ENCODE data around the gene SFT2D3. TPM values are rescaled to one million over a fixed set of nuclear protein-coding genes. Genes with fewer than 3 reads are reported as not detected.

SFT2D3 gene, protein sequence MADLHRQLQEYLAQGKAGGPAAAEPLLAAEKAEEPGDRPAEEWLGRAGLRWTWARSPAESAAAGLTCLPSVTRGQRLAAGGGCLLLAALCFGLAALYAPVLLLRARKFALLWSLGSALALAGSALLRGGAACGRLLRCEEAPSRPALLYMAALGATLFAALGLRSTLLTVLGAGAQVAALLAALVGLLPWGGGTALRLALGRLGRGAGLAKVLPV
- 7.4 TPM for total RNA-seq
- long read RNA-seq, transcript SFT2D3-201 (1 exons, 3,735 nt) = major isoform, 37 of 37 reads
- long read RNA-seq, partial matches to known transcripts = 0 of 37 reads
- long read RNA-seq, other reads (novel, unspliced or antisense) = 0 of 37 reads

DNA sequence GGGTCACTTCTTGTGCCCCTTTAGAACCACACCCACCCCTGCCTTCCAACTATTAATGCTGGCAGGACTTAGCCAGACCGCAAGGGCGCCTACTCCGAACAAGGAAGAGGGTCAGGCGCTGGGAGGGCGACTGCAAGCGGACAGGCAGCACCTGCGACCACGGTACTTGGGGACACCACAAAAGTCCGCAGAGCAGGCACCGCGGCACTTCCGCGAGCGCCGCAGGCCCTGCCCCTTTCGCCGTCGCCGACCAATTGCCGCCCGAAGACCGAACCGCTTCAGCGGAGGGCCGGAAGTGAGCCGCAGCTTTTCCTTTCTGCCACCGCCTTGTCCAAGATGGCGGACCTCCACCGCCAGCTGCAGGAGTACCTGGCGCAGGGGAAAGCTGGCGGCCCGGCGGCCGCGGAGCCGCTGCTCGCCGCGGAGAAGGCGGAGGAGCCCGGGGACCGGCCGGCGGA lies at the start of gene SFT2D3:
Gene SFT2D3, plus strand, starts transcription at position 305 of the 458 bp plus-strand sequence. Its CDS starts 32 bp downstream, at position 337.
- H3K27ac ChIP-seq = peak within 1 kb of the TSS; percentile 98
- peak; percentile 92 to 95 for ATAC-seq
- peaks cover 11% of the 10 kb centered on the region for H3K36me3 ChIP-seq
- DNase-seq = peak; percentile 96
- no peaks in the 10 kb centered on the region for H3K27me3 ChIP-seq (ENCODE audit: low read depth)
- intact Hi-C loops (cut with DNase I) = no loop called here
- H3K4me3 ChIP-seq = peak within 1 kb of the TSS; percentile 70
- TF ChIP-seq, protein P1, sequence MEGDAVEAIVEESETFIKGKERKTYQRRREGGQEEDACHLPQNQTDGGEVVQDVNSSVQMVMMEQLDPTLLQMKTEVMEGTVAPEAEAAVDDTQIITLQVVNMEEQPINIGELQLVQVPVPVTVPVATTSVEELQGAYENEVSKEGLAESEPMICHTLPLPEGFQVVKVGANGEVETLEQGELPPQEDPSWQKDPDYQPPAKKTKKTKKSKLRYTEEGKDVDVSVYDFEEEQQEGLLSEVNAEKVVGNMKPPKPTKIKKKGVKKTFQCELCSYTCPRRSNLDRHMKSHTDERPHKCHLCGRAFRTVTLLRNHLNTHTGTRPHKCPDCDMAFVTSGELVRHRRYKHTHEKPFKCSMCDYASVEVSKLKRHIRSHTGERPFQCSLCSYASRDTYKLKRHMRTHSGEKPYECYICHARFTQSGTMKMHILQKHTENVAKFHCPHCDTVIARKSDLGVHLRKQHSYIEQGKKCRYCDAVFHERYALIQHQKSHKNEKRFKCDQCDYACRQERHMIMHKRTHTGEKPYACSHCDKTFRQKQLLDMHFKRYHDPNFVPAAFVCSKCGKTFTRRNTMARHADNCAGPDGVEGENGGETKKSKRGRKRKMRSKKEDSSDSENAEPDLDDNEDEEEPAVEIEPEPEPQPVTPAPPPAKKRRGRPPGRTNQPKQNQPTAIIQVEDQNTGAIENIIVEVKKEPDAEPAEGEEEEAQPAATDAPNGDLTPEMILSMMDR (IDR thresholded peaks at IDR 0.05) = peak; percentile 7
- peaks cover 47% of the 10 kb centered on the region for H3K4me1 ChIP-seq
- no peaks in the 10 kb centered on the region for H3K9me3 ChIP-seq

DNA sequence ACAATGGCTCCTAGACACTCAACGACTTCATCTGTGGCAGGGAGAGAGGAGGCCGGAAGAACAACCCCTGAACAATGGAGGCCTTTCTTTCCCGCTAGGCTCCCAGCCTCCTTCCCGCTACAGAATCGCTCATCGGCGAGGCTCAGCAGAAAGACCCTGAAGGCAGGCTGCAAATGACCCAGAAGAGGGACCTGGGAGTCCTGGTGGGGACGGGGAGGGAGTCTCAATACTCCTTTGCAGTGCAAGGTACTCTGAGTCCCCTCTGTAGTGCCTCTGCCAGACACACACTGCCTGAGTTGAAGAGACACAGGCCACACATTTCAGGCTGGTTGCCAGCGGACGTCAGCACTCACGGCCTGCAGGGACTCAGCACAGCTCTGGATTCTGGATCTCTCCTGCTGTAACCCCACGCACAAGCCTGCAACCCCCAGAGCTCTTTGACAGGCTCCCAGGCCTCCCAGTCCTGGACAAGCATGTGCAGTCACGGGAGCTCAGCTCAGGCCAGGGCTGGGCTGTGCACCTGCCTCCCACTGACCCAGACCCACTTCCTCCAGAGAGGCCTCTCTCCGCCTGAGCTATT lies 49.2 kb upstream of the SFT2D3 start:
- TF ChIP-seq, protein P1 (IDR thresholded peaks at IDR 0.05) = no peak
- Histone ChIP-seq H3K4me1 (peaks cover 69% of the 10 kb centered on the region), H3K9me3 (no peaks in the 10 kb centered on the region), H3K36me3 (peaks cover 37% of the 10 kb centered on the region), H3K27ac (no peak overlapping the region), H3K4me3 (no peak overlapping the region), H3K27me3 (ENCODE audit: low read depth) (no peaks in the 10 kb centered on the region)
- ATAC-seq = no peak
- DNase-seq = peak; percentile 49
- intact Hi-C loops (cut with DNase I) = no loop called here

DNA sequence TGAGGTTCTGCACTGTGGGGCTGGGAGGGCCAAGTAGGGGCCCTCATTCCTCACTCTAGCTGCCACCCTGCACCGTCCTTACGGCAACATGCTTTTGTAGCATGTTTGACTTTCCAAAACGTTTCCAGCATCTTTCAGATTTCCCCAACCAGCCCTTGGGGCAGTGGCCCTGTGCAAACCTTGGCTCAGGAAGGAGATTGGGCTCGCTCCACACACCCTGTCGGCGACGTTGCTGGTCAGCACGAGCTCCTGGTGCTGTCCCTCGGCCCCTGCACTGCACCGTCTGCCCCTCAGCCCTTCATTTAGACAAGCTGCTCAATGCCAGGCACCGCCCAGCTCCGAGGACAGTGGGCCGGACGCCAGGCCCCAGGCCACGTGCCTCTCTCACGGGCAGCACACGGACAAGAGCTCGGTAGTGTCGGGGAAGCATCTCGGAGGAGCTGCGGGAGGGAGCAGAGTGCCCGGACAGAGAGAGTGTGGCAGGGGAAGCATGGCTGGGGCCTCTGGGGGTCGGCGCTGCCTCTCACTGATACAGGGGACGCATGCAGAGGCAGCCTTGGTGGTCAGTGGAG lies 48.4 kb upstream of the SFT2D3 start:
- DNase-seq (peak; percentile 29), ATAC-seq (no peak)
- intact Hi-C loops (cut with DNase I) = no loop called here
- H3K4me1 ChIP-seq = peaks cover 69% of the 10 kb centered on the region
- no peaks in the 10 kb centered on the region for H3K9me3 ChIP-seq
- H3K27ac ChIP-seq = peak overlapping the region; percentile 50
- TF ChIP-seq, protein P1 (IDR thresholded peaks at IDR 0.05) = no peak
- H3K36me3 ChIP-seq = peaks cover 45% of the 10 kb centered on the region
- no peaks in the 10 kb centered on the region for H3K27me3 ChIP-seq (ENCODE audit: low read depth)
- no peak overlapping the region for H3K4me3 ChIP-seq

DNA sequence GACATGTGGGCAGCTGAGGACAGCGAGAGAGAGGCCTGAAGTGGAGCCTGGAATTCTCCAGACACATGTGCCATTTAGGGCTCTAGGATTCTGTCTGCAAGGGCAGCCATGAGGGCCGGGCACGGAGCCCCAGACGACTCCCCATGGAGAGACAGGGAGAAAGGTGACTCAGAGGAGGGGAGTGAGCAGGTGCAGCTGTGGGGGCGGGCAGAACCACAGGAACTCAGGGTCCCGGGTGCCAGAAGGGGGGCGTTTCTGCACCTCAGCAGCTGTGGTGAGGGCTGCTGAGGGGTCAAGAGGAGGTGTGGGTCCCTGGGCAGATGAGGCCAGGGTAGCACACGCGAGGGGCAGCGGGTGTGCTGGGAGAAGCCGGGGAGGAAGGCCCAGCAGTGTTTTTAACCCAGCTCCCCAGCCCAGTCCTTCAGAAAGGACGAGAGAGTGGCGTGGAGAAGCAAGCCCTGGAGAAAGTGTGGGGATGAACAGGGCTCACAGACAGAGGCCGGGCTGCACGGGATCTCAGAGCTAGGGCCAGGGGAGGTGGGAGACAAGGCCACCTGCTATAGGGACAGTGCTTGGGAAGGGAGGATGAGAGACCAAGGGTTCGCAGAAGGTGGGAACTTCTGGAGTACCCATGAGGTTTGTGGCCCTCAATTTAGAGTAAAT lies 47.7 kb upstream of the SFT2D3 start:
- H3K9me3 ChIP-seq = no peaks in the 10 kb centered on the region
- H3K4me3 ChIP-seq = no peak overlapping the region
- peaks cover 46% of the 10 kb centered on the region for H3K36me3 ChIP-seq
- ATAC-seq (no peak), DNase-seq (peak; percentile 34)
- TF ChIP-seq, protein P1 (IDR thresholded peaks at IDR 0.05) = no peak
- intact Hi-C loops (cut with DNase I) = no loop called here
- H3K27me3 ChIP-seq (ENCODE audit: low read depth) = no peaks in the 10 kb centered on the region
- peaks cover 71% of the 10 kb centered on the region for H3K4me1 ChIP-seq
- H3K27ac ChIP-seq = peak overlapping the region; percentile 50

DNA sequence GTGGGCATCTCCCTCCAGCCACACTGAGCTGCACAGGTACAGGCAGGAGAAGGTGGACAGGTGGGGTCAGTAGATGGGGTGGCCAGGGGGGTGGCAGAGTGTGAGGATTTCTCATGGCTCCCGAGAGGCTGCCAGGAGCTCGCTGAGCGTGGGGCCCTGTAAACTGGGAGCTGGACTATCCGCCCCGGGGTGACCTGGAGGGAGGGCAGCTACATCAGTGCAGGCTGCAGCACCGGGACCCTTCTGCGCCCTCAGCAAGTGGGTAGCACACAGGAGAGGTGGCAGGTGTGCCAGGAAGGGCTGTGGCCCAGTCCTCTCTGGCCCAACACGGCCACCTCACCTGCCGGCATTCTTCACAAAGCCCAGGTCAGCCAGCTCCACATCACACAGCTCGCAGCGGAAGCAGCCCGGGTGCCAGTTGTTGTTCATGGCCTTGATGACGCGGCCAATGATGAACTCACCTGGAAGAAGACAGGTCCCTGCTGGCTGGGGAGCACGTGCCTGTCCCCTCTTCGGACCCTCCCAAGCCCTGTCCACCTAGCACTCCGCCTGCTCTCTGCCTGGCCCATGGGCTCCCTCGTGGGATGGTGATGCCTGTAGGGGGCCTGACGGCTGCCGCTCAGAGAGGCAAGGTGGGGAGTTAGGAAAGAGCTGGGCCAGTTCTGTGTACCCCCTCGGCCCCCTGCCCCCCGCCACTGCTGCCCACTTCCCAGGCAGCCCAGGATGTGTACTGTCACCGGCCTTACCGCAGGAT lies 47.0 kb upstream of the SFT2D3 start:
- Histone ChIP-seq H3K27ac (no peak overlapping the region), H3K4me1 (peaks cover 75% of the 10 kb centered on the region), H3K27me3 (ENCODE audit: low read depth) (no peaks in the 10 kb centered on the region), H3K9me3 (no peaks in the 10 kb centered on the region), H3K4me3 (no peak overlapping the region), H3K36me3 (peaks cover 46% of the 10 kb centered on the region)
- DNase-seq (peak; percentile 38), ATAC-seq (no peak)
- TF ChIP-seq, protein P1 (IDR thresholded peaks at IDR 0.05) = no peak
- intact Hi-C loops (cut with DNase I) = no loop called here
